NCI-H1092 (cell line): ENCODE results near the gene ALCAM.

Experiments
- DNase-seq: peaks from one replicate; lab custom pipeline; 2025; lab: John Stamatoyannopoulos, UW

The ALCAM gene

GRCh38 chr3:105366326-105367062 is at the start of gene ALCAM:
Gene ALCAM (plus strand): TSS chr3:105366909.
- DNase-seq, result peak; percentile 97

GRCh38 chr3:105317841-105318240 is 48.9 kb upstream of the ALCAM start:
- no peak for DNase-seq

- no peak for DNase-seq
Measured at GRCh38 chr3:105322570-105323273, 44.0 kb upstream of the ALCAM start.

- no peak for DNase-seq
Measured at GRCh38 chr3:105323274-105323599, 43.5 kb upstream of the ALCAM start.

GRCh38 chr3:105324951-105325350 is 41.8 kb upstream of the ALCAM start:
- DNase-seq, result no peak

- DNase-seq, result no peak
Measured at GRCh38 chr3:105327662-105328337, 38.9 kb upstream of the ALCAM start.

GRCh38 chr3:105328338-105328730 is 38.4 kb upstream of the ALCAM start:
- DNase-seq, result no peak

GRCh38 chr3:105332961-105333360 is 33.7 kb upstream of the ALCAM start:
- DNase-seq, result no peak

GRCh38 chr3:105334138-105334882 is 32.4 kb upstream of the ALCAM start:
- no peak for DNase-seq

- DNase-seq, result no peak
Measured at GRCh38 chr3:105339946-105340345, 26.8 kb upstream of the ALCAM start.

GRCh38 chr3:105343991-105344390 is 22.7 kb upstream of the ALCAM start:
- no peak for DNase-seq

GRCh38 chr3:105345156-105345555 is 21.6 kb upstream of the ALCAM start:
- no peak for DNase-seq

GRCh38 chr3:105347625-105348302 is 18.9 kb upstream of the ALCAM start:
- no peak for DNase-seq

GRCh38 chr3:105348307-105348706 is 18.4 kb upstream of the ALCAM start:
- DNase-seq, result no peak

- DNase-seq, result no peak
Measured at GRCh38 chr3:105349684-105350387, 16.9 kb upstream of the ALCAM start.

- no peak for DNase-seq
Measured at GRCh38 chr3:105351821-105352220, 14.9 kb upstream of the ALCAM start.

- no peak for DNase-seq
Measured at GRCh38 chr3:105352976-105353375, 13.7 kb upstream of the ALCAM start.

- DNase-seq, result no peak
Measured at GRCh38 chr3:105353485-105354161, 13.1 kb upstream of the ALCAM start.

GRCh38 chr3:105354429-105354828 is 12.3 kb upstream of the ALCAM start:
- DNase-seq, result no peak

GRCh38 chr3:105355408-105356061 is 11.2 kb upstream of the ALCAM start:
- DNase-seq, result no peak
